Activated CD8-positive, alpha-beta memory T cell treated with anti-CD3 and anti-CD28 coated beads for 36 hours (primary cell): ENCODE results near the gene SLC35D3. TPM values are rescaled to one million over a fixed set of nuclear protein-coding genes. Genes with fewer than 3 reads are reported as not detected.
"Not testable (repeated sequence)": the region's sequence is repeated elsewhere in the genome, so short reads cannot be mapped to it uniquely, and the experiment has no call there.

ENCODE experiments used
- CTCF ChIA-PET: fragments of 350-600 bp; sonication (Branson Sonifier 250); formaldehyde crosslinking; loops from one replicate; lab custom pipeline; 2021; ENCODE audit warnings: antibody characterized with exemption; lab: Charles Lee
- POLR2A ChIA-PET: fragments of 350-600 bp; sonication (Branson Sonifier 250); formaldehyde crosslinking; loops from one replicate; lab custom pipeline; 2021; ENCODE audit warnings: antibody characterized with exemption; lab: Charles Lee
- total RNA-seq, 2 experiments: library from RNA; stranded (reverse); gene quantifications; one replicate each; pipeline ENCODE4 v1.2.3, GENCODE V29; 2021

SLC35D3 gene, protein sequence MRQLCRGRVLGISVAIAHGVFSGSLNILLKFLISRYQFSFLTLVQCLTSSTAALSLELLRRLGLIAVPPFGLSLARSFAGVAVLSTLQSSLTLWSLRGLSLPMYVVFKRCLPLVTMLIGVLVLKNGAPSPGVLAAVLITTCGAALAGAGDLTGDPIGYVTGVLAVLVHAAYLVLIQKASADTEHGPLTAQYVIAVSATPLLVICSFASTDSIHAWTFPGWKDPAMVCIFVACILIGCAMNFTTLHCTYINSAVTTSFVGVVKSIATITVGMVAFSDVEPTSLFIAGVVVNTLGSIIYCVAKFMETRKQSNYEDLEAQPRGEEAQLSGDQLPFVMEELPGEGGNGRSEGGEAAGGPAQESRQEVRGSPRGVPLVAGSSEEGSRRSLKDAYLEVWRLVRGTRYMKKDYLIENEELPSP
- not detected for total RNA-seq

GRCh38 chr6:136921936-136922684 is at the start of gene SLC35D3:
SLC35D3 (plus strand) TSS chr6:136922301; CDS start chr6:136922429, 128 bp downstream.
- CTCF ChIA-PET = interaction anchor here (1.1 to 1.7 kb wide), 3 partner anchors 100 to 278 kb away, joined by 3 to 7 read pairs (median 4); partner anchors contain the start of genes MAP3K5 and PEX7
- POLR2A ChIA-PET = no interaction called here

GRCh38 chr6:136873748-136874147 is 48.4 kb upstream of the SLC35D3 start:
- POLR2A ChIA-PET = no interaction called here
- CTCF ChIA-PET = no interaction called here

GRCh38 chr6:136876469-136876868 is 45.6 kb upstream of the SLC35D3 start:
- CTCF ChIA-PET = not testable (repeated sequence)

DNA sequence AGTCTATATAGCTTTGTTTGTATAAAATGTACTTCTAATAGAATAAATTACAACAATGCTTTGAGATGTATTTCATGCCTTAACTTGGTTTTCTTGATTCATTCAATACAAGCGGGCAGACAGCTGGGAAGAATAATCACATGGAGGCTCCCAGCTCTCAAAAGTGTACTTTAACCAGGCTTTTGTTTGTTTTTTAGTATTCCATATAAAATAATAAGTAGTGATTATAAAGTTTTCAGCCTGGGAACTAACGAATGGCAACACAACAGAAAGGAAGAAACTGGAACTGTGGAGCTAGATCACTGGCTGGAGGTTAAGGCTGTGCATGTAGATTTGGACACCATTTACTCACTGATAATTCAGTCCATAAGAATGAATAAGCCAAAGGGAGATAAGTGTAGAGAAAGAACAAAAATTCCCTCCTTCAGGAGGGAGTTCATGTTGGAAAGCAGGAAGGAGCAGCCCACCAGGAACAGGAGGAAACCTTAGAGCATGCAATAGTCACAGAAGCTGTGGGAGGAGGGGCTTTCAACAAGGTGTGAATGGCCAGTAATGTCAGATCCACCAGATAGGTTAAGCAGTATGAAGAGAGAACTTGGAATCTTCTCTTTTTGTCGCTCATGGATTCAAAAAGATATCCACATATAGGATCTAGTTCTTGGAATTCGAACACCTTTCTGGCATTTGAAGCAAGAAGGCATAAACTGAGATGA is 41.2 kb upstream of the SLC35D3 start:
- CTCF ChIA-PET = no interaction called here
- POLR2A ChIA-PET = no interaction called here

More at GRCh38 chr6:136876469-136876868, 45.6 kb upstream of the SLC35D3 start:
- POLR2A ChIA-PET = not testable (repeated sequence)

GRCh38 chr6:136886091-136886490 is 36.0 kb upstream of the SLC35D3 start:
- POLR2A ChIA-PET = no interaction called here
- CTCF ChIA-PET = no interaction called here

DNA sequence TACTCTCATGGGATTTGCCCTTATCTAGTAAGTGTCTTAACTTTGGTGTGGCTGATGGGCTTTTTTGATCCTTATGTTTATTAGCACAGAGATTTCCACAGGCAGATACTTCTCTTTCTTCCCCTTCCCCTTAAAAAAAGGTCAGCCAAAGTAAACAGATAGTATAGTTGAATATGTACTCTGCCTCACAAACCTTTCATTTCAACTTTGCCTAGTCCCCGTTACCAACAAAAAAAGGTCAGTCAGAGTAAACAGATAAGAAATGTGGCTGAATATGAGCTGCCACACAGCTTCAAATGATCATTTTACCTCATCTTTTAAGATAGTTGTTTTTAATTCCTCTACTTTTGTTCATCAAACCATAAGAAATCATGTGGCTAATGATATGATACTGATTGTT is 34.1 kb upstream of the SLC35D3 start:
- CTCF ChIA-PET = no interaction called here
- POLR2A ChIA-PET = no interaction called here

GRCh38 chr6:136889271-136890193 is 32.6 kb upstream of the SLC35D3 start:
- ChIA-PET CTCF (no interaction called here), POLR2A (no interaction called here)

DNA sequence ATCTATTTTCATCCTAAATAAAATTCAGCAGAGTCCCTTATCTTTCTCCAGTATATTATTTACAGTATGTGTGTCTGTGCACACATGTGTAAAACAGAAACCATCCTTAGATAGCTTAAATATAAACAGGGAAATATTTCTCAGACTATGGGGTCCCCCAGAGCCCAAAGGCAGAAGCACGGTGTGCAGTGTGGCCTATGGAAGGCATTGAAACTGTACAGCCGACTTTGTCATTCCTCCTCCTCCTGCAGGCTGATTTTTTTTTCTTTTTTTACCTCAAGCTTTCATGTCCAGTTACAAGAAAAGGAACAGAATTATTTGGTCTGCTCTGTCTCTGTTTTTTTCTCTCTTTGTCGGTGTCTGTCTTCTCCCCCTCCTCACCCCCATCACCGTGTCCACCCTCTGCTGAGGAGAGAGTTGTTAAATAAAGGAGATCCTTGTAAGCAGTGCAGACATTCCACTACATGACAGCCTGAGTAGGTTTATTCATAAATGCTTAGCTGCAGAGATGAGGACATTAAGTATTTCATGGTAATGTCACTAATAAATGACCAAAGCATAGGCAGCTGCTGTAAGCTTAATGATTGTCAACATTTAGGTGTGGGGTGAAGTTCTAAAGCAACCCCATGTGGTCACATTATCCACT is 31.8 kb upstream of the SLC35D3 start:
- POLR2A ChIA-PET = no interaction called here
- CTCF ChIA-PET = no interaction called here

- ChIA-PET POLR2A (no interaction called here), CTCF (no interaction called here)
These were observed 31.1 kb upstream of the SLC35D3 start for GRCh38 chr6:136890986-136891385.

- ChIA-PET POLR2A (no interaction called here), CTCF (no interaction called here)
These were observed 28.9 kb upstream of the SLC35D3 start for GRCh38 chr6:136893187-136893586.

GRCh38 chr6:136895901-136896300 is 26.2 kb upstream of the SLC35D3 start:
- ChIA-PET POLR2A (no interaction called here), CTCF (no interaction called here)

GRCh38 chr6:136897071-136897470 is 25.0 kb upstream of the SLC35D3 start:
- POLR2A ChIA-PET = no interaction called here
- CTCF ChIA-PET = interaction anchor here (0.8 kb wide), 1 partner anchor 86 kb away, joined by 3 read pairs; no protein-coding TSS in a partner anchor

- ChIA-PET CTCF (no interaction called here), POLR2A (no interaction called here)
These were observed 20.8 kb upstream of the SLC35D3 start for GRCh38 chr6:136901212-136901784.

GRCh38 chr6:136904477-136904876 is 17.6 kb upstream of the SLC35D3 start:
- POLR2A ChIA-PET, CTCF ChIA-PET: not testable (repeated sequence)

DNA sequence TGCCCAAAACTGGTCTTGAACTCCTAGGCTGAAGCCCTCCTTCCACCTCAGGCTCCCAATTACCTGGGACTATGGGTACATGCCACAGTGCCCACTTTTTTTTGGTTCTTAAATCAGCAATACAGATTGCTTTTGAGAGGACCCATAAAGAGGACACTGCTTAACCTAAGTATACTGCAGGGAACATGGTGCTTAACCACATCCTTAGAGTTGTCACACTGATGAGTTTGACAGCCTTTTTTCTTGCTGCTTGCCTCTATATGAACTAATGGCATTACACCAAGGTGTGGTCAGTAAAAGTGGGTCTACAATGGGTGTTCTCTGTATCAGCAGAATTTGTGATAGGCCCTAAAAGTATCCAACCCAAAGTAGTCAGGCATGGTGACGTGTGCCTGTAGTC is 7.2 kb upstream of the SLC35D3 start:
- POLR2A ChIA-PET = no interaction called here
- CTCF ChIA-PET = no interaction called here

DNA sequence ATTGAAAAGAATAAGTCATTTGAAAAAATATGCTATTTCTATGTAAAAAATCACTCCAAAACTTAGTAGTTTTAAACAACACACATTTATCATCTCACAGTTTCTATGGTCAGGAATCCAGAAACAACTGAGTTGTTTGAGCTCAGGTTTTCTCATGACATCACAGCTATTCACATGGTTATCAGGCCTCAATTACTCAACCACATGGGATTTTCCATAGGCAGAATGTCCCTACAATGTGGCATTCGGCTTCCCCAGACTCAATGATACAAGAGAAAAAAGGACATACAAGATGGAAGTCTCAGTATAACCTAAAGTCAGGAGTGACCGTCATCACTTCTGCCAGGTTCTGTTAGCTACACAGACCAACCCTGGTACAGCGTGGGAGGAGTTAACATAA is 3.4 kb upstream of the SLC35D3 start:
- POLR2A ChIA-PET = no interaction called here
- CTCF ChIA-PET = no interaction called here

GRCh38 chr6:136920216-136920615 is 1.9 kb upstream of the SLC35D3 start:
- POLR2A ChIA-PET = no interaction called here

More at GRCh38 chr6:136920216-136920615, 1.9 kb upstream of the SLC35D3 start:
- CTCF ChIA-PET = interaction anchor here (1.4 kb wide), 1 partner anchor 128 kb away, joined by 3 read pairs; the partner anchor contains the start of gene MAP3K5
